GM19023 (cell line): Measurements from ENCODE around the gene MLLT10.

Source experiments
- ATAC-seq: cut with Tn5 transposase; IDR thresholded peaks from one replicate; pipeline ENCODE4 v1.9.1; 2021; ENCODE audit warnings: mild to moderate bottlenecking, moderate library complexity; ENCODE audit not compliant: unreplicated experiment

The MLLT10 gene

DNA sequence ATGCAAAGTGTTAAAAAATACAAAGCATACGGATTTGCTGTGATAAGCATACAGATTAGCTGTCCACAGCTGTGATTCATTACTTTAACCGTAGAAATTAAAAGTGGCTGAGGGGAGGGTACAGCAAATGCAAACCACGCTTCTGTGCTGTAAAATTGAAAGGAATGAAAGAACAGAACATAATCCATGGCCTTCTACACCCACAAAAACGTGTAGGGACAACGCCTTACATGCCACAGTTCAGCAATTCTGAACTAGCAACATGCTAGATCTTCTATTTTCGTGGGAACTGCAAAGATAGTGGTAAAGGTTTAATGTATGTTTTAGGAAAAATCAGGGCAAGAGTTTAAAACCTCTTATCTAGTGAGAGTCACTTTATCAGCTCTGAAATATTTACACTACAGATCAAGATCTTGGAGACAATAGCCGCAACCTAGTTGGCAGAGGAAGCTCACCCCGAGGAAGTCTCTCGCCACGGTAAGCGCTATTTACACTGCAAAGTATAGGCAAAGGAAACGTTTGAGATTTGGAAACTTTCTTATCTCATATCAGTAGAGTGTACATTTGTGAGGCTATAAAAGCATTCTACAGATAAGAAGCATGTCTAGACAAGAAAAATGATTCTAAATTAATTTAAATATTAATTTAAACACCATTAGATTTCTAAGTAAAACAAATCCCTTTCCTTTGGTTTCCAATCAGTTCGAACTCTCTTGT lies 193.6 kb downstream of the MLLT10 start:
- no peak for ATAC-seq

DNA sequence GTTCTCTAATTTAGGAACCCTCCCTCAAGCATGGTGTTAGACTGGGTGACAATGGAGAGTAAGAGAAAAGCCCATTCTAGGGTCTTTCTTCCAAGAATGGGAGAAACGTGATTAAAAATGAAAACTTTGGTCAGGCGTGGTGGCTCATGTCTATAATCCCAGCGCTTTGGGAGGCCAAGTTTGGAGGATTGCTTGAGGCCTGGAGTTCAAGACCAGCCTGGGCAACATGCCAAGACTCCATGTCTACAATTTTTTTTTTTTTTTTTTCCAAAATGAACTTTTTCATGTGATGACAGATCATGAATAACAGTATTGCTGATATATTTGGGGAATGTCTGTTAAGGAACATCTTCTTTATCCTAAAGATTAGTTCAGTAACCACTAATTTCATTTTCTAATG lies 194.6 kb downstream of the MLLT10 start:
- no peak for ATAC-seq

DNA sequence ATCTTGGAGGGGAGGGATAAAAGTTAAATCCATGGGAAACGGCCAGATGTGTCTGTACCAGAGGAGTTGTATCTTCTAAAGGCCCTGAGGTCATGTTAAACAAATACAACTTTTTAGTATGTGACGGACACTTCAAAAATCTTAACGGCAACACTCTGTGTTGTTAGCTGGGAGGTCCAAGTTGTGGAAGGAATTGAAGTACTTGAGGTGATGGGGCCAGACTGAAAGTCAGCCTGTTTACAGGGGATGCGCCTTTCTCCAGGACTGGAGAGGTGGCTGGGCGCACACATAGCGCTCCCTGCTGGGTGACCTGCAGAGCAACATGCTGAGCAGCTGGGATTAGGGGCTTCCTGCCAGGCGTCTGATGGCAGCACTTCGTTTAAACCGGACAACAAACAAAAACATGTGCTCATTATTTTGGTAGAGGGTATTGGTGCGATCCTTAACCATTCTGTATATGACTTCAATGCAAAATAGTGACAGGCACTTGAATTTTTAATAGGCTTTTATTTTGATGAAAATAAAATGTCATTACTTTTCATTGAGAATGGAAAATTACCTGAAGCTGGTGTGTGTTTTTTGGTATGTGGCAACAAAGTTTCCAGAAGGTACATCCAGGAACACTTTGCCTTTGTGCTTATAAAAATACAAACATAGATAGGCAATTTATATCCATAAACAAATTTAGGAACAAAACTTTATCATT lies 198.2 kb downstream of the MLLT10 start:
- ATAC-seq = no peak

DNA sequence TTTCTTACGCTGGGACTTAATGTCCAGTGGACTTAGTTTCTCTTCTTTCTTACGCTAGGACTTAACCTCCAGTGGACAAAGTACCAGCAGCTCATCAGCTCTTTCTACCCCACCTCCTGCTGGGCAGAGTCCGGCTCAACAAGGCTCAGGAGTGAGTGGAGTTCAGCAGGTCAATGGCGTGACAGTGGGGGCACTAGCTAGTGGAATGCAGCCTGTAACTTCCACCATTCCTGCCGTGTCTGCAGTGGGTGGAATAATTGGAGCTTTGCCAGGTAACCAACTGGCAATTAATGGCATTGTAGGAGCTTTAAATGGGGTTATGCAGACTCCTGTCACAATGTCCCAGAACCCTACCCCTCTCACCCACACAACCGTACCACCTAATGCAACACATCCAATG lies 199.7 kb downstream of the MLLT10 start:
- ATAC-seq = no peak

DNA sequence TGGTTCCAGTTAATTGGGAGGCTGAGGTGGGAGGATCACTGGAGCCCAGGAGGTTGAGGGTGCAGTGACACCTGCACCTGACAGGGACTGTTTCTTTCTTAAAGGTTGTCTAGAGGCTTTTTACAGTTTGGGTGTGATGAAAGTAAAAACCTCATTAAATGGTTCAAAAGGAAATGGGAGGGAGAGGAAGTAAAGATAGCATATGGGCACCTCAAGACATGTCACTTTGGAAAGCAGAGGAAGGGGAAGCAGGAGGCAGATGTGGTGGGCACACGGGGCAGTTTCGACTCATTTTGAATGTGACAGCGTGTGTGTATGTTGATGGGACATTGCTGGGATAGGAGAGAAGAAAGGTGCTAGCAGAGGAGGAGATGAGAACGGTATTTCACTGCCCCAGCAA lies 203.1 kb downstream of the MLLT10 start:
- ATAC-seq = no peak

DNA sequence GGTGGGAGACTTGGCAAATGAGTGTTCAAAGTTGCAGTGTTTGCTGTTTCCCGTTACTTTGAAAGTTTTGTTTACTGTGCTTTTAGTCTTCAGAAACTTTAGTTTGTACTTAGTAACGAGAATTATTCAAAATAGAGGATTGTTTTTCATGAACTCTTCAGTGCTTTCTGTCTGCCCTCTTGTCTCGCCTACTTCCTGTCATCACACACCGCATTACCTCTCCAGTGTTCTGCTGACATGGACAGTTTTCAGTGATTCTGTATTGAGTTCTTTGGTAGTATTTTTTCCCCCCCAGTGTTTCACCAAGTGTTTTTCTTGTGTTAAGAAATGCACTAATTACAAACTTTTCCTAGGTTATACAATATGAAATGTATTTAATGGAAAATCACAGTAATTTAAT lies 207.0 kb downstream of the MLLT10 start:
- no peak for ATAC-seq

DNA sequence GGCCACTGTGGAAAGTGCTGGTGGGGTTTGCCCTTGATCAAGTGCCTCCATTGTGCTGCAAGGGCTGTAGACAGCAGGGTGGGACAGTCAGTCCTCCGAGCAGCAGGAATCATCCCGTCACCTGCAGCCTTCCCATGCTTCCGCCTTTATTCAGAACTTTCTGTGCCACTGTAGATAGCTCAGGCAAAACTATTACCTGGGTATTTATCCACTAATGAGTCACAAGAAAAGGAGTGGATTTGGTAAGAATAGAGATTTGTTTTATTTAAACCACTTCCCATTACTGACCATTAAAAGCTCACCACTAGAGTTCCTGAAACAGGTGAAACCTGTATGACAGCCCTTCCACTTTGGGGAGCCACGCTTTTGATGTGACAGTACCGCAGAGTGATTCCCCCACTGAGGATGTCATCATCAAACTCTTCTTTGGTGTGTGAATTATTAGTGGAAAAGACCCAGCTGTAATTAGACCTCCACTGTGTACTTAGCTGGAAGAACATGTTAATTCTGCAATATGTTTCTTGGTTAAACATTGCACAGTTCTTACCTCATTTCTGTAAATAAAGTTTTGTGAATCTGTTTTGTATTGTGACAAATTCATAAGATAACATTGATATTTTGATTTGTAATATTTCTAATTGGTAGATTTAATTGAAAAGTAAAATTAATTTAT lies 208.8 kb downstream of the MLLT10 start:
- no peak for ATAC-seq

DNA sequence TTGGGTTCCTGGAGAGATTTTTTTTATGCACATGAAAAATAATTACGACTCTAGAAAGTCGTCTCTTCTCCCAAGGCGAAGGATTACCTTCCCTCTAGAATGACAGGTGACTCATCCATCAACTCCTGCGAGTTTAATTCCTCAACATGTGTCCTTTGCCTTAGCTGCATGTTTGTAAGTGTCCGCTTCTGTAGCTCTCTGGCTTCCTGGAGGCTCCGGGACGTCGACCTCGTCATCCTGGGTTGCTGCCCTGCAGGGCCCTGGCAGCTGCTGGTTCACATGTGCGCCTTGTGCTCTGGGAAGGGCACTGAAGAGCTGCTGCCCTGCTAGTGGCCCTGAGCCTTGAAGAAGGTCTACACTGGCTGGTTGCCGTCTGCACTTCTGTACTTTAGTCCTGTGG lies 210.2 kb downstream of the MLLT10 start:
- ATAC-seq = no peak

DNA sequence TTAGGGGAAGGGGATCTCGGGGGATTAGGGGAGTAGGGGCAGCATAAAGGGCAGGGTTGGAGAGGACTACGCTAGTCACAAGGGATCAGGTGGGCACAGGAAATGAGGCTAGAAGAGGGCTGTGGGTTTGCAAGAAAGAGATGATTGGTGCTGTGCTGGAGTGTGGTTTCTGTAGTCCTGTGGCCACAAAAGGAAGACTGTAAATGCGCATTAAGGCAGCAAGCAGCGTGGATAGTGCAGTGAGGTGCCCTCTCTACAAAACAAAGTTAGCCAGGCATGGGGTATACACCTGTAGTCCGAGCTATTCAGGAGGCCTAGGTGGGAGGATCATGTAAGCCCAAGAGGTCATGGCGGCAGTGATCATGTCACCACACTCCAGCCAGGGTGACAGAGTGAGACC lies 212.1 kb downstream of the MLLT10 start:
- no peak for ATAC-seq

DNA sequence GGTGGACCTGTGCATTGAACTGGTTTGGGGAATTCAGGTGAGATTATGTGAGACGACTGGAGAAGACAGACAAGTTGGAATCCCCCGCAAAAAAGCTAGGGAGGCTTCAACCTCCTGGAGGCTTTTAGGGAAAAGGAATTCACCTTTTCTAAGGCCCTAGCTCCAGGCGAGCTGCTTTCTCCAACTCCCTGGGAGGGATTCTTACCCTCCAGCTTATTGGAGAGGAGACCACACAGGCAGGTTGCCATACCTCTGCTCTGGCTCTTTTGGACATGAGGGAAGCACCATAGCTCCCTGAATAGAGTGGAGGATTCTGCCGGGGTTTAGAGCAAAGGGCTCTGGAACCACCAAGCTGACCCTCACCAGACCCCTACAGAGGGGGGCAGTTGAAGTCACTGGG lies 213.8 kb downstream of the MLLT10 start:
- no peak for ATAC-seq

DNA sequence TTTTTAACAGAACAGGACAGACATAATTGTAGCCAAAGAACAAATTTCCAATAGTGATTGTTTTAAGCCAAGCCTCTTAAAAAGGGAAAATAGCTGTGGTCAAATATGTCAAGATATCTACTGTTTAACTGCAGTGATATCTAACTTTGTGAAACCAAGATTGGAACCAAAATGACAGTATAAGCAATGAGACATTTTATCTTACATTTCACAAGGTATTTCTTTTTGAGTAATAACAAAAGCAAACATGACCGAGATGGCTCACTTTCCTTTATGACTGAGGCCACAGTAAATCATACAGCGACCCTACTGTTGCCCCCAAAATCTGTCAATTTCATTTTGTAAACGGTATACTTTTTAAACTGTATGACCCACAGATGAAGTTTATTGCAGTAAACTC lies 215.8 kb downstream of the MLLT10 start:
- no peak for ATAC-seq

DNA sequence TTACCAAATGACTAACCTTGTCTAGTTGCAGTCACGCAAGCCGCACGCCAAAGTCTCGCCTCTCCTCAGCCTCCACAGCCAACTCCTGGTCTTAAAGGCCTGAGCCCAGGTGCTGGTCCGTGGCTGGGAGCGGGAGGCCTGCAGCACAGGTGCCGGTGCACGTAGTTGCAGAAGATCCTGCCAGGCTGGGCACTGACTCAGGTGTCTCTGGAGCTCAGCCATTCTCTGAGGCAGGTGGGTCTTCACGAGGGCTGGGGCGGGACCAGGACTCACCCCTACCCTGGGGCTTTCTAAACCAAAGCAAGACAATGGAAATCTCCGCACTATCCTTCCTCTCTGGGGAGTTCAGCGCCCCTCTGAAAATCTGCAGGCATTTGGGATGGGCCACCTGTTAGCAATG lies 216.4 kb downstream of the MLLT10 start:
- ATAC-seq = no peak

DNA sequence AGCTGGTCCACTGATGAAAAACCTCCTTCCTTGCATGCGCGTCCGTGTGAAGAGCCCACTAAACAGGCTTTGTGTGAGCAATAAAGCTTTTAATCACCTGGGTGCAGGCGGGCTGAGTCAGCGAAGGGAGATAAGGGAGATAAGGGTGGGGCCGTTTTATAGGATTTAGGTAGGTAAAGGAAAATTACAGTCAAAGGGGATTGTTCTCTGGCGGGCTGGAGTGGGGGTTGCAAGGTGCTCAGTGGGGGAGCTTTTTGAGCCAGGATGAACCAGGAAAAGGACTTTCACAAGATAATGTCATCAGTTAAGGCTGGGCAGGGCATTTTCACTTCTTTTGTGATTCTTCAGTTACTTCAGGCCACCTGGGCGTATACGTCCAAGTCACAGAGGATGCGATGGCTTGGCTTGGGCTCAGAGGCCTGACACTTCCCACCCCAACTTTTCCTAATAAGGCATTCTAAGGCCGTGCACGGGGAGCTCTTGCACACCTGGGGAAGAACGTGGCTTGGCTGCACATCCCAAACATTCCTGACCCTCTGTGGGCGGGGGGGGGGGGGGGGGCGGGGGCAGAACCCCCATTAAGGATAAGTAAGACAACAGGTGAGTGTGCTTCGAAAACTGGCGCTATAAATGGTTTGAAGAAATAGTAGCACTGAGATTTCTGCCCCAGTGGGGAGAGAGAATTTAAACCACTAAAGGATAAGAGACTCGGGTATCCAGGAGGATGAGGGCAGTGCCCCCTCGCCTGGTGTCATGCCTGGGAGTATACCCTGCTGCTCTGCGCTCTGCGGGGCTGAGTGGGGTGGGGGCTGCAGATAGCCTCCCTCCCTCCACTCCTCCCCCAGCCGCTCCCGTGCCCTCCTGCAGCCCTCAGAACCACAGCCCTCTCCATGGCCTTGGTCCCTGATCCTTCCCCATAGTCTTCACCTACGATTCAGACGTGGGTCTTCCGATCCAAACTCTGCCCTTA lies 217.6 kb downstream of the MLLT10 start:
- ATAC-seq = no peak

DNA sequence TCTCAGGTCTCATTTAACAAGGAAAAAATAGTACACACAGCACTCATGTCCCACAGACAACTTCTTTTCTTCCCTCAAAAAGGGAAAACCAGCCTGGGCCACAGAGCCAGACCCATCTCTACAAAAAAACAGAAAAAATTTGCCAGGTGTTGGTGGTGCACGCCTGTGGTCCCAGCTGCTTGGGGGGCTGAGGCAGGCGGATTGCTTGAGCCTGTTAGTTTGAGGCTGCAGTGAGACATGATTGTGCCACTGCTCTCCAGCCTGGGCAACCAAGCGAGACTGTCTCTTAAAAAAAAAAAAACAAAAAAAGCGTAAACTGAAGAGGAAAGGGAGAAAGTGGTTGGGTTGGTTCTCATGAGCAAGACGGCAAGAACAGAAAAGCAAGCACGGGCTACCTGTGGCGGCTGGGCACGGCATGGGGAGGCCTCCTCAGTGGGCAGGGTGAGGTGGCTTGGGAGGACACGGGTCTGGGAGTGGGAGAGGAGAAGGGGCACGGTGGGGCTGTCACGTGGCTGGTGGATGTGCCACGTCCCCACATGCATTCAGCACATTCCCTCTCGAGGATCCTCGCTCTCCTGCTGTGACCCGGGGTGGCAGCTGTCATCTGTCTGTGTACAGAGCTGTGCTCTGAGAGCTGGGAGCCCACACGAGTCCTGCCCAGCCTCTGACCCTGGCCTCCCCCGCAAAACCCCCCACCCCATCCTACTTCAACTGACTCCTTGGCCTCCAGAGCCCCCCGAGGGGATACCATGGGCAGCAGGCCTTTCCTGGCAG lies 219.7 kb downstream of the MLLT10 start:
- ATAC-seq = no peak

DNA sequence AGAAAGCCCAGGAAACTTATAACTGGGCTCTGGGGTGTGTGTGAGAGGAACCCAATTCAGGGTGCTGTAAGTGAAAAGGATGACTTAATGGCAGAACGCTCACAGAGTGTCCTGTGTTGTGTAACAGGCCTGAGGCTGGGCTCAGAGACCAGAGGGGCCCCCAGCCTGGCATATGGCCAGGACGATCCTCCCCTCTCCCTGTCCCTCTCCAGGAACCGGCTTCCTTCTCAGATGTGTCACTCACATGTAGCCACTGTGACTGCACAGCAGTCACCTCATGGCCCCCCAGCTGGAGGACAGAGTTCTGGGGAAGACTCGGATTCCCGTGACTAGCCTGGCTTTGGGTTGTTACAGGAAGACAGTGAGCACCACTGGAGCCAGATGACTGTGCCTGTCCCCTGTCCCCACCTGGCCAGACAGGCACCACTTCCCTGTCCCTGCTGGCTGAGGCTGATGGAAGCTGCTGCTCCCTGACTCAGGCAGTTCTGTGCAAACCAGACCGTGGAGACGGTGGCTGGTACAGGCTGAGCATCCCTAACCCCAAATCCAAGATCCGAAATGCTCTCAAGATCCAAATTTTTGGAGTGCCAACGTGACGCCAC lies 220.5 kb downstream of the MLLT10 start:
- no peak for ATAC-seq

DNA sequence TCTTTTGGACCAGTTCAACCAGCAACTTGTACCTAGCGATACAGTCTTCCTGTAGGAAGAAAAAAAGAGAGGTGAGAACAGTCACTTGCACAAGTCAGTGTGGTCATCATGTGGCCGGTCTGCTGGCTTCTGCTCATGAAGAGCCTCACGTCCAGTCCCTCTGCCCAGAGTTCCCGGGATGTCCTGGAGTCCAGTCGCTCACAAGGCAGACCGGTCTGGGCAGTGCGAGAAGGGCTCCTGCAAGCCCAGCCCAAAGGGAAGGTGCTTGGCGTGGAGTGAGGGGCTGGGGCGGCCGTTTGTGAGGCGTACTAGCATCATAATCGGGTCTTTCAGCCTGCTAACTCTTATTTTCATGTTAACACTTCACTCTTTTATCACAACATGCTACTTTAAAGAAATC lies 222.7 kb downstream of the MLLT10 start:
- ATAC-seq = no peak

DNA sequence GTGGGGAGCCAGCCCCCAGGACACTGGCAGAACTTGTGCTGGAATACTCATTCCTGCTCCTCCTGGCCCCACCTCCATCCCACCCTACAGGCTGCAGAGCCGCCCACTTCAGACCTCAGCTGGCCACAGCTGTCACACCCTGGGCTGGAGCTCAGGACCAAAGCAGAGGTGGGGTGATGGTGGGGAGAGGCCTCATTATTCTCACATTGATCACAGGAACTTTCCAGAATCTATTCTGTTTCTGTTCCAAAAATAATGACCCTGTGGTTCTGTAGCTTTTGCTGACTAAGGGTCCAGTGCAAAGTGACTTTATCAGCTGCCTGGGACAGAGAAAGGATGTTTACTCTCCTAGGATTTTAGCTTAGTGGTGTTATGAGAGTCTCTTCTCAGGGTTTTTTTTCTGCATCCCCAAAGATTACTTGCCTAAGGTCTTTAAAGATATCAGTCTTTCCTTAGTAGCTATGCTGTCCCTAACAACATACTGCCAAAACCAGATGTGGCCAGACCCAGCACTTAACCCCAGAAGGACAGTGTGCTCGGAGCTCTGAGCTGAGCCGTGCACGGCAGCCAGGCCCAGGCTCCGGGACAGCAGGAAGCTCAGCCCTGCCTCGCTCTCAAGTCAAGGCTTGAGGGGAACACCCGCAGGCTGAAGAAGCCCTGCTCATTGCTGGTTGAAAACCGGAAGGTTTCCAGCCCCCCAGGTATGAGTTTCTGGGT lies 223.3 kb downstream of the MLLT10 start:
- ATAC-seq = no peak

DNA sequence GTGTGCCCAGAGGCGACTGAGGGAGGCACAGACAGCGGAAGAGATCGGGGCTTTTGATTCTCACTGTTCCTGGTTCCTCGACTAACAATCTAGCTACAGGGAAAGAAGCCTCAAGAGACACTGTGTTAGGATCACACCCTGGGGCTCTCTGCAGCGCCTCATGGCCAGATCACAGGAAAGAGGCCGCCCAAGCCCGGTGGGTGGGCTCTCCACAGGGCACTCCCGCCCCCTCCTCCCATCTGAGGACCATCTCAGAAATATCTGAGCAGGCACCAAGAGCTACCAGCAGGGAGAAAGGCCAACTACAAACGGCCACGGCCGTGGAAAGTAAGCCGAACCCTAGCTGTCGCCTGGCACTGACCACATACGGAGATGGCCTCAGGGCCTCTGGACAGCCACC lies 224.2 kb downstream of the MLLT10 start:
- no peak for ATAC-seq

DNA sequence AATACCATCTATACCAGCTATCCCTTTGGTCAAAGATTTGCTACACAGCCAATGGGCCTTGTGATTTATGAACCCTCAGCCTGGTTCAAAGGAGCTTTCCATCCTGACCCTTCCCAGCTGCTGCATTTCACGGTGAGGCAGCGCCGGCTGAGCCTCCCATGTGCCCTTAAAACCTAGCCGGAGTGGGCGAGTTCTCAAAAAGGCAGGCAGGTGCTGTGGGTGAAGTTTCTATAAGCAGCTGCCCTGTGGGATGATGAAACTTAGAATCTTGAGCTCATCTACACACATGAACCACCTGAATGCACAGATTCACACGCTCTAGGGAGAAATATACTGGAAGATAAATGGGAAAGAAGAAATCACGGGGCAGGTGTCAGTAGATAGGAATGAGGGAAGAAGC lies 224.7 kb downstream of the MLLT10 start:
- ATAC-seq = no peak
